Right lobe of liver (tissue), 6 donors: ENCODE results near the gene MX1. TPM values are rescaled to one million over a fixed set of nuclear protein-coding genes. Genes with fewer than 3 reads are reported as not detected.

Experiments
- ATAC-seq, 4 donors: fragments of 200-7000 bp; cut with Tn5 transposase; one replicate each; pipeline ENCODE4 v1.9.1; 2020; ENCODE audit warnings: mild to moderate bottlenecking in 4 of 4, moderate library complexity in 4 of 4
- DNase-seq, 3 donors: peaks; one replicate each; pipeline ENCODE4 v3.0.0-alpha.2; 2020
- H3K27ac ChIP-seq, 3 donors: fragments of 200-600 bp; one replicate each; pipeline ENCODE4 v1.8.0; 2022
- H3K27me3 ChIP-seq, 2 donors: fragments of 200-600 bp; one replicate each; pipeline ENCODE4 v1.8.0; 2022
- H3K36me3 ChIP-seq, 4 donors: fragments of 200-600 bp; sonication (generic) in 1 of 4; one replicate each; pipeline versions ENCODE4 v1.5.1 to v1.8.0; 2017 to 2022; ENCODE audit warnings: control low read depth in 1 of 4
- H3K4me1 ChIP-seq, 4 donors: fragments of 200-600 bp; sonication (generic) in 1 of 4; one replicate each; pipeline versions ENCODE4 v1.5.1 to v1.8.0; 2017 to 2022; ENCODE audit warnings: control low read depth in 1 of 4
- H3K4me3 ChIP-seq, 3 donors: fragments of 200-600 bp; one replicate each; pipeline ENCODE4 v1.8.0; 2022
- H3K9me3 ChIP-seq, 4 donors: fragments of 200-600 bp; sonication (generic) in 1 of 4; one replicate each; pipeline versions ENCODE4 v1.5.1 to v1.8.0; 2017 to 2022; ENCODE audit warnings: control low read depth in 1 of 4
- CTCF ChIP-seq, 4 donors: fragments of 200-600 bp in 3 of 4; fragments of 450-650 bp in 1 of 4; IDR thresholded peaks; one replicate each; pipeline versions ENCODE4 v1.5.1 to v1.8.0; 2016 to 2022; ENCODE audit warnings: antibody characterized with exemption in 4 of 4, mild to moderate bottlenecking in 2 of 4
- POLR2A ChIP-seq: fragments of 450-650 bp; IDR thresholded peaks from one replicate; pipeline ENCODE4 v1.6.1; 2017; ENCODE audit warnings: antibody characterized with exemption, mild to moderate bottlenecking
- WGBS: methylation state at CpG from one replicate; pipeline ENCODE4 v1.1.6; 2018; ENCODE audit warnings: low coverage, low lambda C conversion rate; ENCODE audit not compliant: insufficient coverage; ENCODE audit errors: missing lambda C conversion rate; 5-methylcytosine and 5-hydroxymethylcytosine counted together
- intact Hi-C, 2 donors: fragments of 100-400 bp; cut with DNase I; formaldehyde crosslinking; loops; one replicate each; pipeline versions ENCODE4 v1.11.2 to v1.14.1; 2022
- total RNA-seq, 6 experiments: library from RNA; depleted of rRNA in 2 of 6; stranded (reverse); fragments of >200 nt in 2 of 6; fragmentation: NEBNext Ultra II Directional in 3 of 6; extraction: Animal tissue kit (Norgen Biotek cat#: 25700) in 3 of 6; gene quantifications; one replicate each; pipeline versions ENCODE4 v1.1.0 to v1.2.4, GENCODE V29; 2016 to 2023
- donor health status: DM: no; HTN: yes; CAD: no.
- donor health status: DM: no; HTN: no; CAD: no.
- donor health status: DM: no; HTN: no; CAD: no.
- donor health status: DM: no; HTN: yes; CAD: no.
- donor health status: DM: no; HTN: yes; CAD: no.

Gene MX1
- total RNA-seq, 6 experiments from 2014 or later = 6.1 to 25.4 (median 10.5) TPM

GRCh38 chr21:41403331-41403730 lies 22.7 kb upstream of the MX1 start:
- DNase-seq = peak in 1 of 3 donors; percentile 33
- 56% methylated on average over 1 of the region's 9 CpGs for WGBS
- H3K4me1 ChIP-seq = no peaks in the 10 kb centered on the region
- no peaks in the 10 kb centered on the region for H3K27me3 ChIP-seq
- no peak overlapping the region for H3K4me3 ChIP-seq
- no peak for TF ChIP-seq CTCF (IDR thresholded peaks at IDR 0.05)
- no peak for ATAC-seq
- no peaks in the 10 kb centered on the region for H3K36me3 ChIP-seq
- H3K27ac ChIP-seq = no peak overlapping the region
- H3K9me3 ChIP-seq = no peaks in the 10 kb centered on the region
- intact Hi-C loops = no loop called here

GRCh38 chr21:41403966-41404365 lies 22.1 kb upstream of the MX1 start:
- Histone ChIP-seq H3K36me3 (no peaks in the 10 kb centered on the region), H3K4me1 (no peaks in the 10 kb centered on the region), H3K9me3 (no peaks in the 10 kb centered on the region), H3K4me3 (no peak overlapping the region), H3K27ac (no peak overlapping the region), H3K27me3 (no peaks in the 10 kb centered on the region)
- ATAC-seq (no peak), DNase-seq (peak in 1 of 3 donors; percentile 35)
- WGBS = no CpG with 5 or more reads among the region's 10 CpGs
- intact Hi-C loops = no loop called here
- TF ChIP-seq CTCF (IDR thresholded peaks at IDR 0.05) = no peak
- TF ChIP-seq POLR2A = no peak

GRCh38 chr21:41405321-41405720 lies 20.7 kb upstream of the MX1 start:
- DNase-seq = peak in 1 of 3 donors; percentile 13
- Histone ChIP-seq H3K9me3 (no peaks in the 10 kb centered on the region), H3K36me3 (no peaks in the 10 kb centered on the region), H3K4me3 (no peak overlapping the region), H3K4me1 (no peaks in the 10 kb centered on the region), H3K27ac (no peak overlapping the region), H3K27me3 (no peaks in the 10 kb centered on the region)
- 95% methylated on average over 3 of the region's 4 CpGs for WGBS
- ATAC-seq = no peak
- TF ChIP-seq POLR2A (no peak), CTCF (IDR thresholded peaks at IDR 0.05) (no peak)
- intact Hi-C loops = no loop called here

- no peaks in the 10 kb centered on the region for H3K4me1 ChIP-seq
- H3K9me3 ChIP-seq = no peaks in the 10 kb centered on the region
- no peak overlapping the region for H3K4me3 ChIP-seq
- DNase-seq = peak in 1 of 3 donors; percentile 42
- TF ChIP-seq POLR2A = no peak
- no peak for TF ChIP-seq CTCF (IDR thresholded peaks at IDR 0.05)
- 37% methylated on average over 6 of the region's 6 CpGs for WGBS
- H3K27ac ChIP-seq = no peak overlapping the region
- intact Hi-C loops = no loop called here
- ATAC-seq = peak in 3 of 4 donors; percentile 27 to 53 (median 38)
- no peaks in the 10 kb centered on the region for H3K36me3 ChIP-seq
- H3K27me3 ChIP-seq = no peaks in the 10 kb centered on the region
Observed at GRCh38 chr21:41406340-41406739, 19.7 kb upstream of the MX1 start.
